NCI-H345 (cell line): ENCODE measurements around the gene ARMCX4.
"Not testable (repeated sequence)": the region's sequence is repeated elsewhere in the genome, so short reads cannot be mapped to it uniquely, and the experiment has no call there.

Source experiments
- DNase-seq: peaks from one replicate; lab custom pipeline; 2025; lab: John Stamatoyannopoulos, UW

The ARMCX4 gene

GRCh38 chrX:101485212-101485949, at the start of gene ARMCX4:
Gene ARMCX4 (plus strand): TSS chrX:101485456. CDS start chrX:101488590, 3,134 bp downstream.
- peak; percentile 67 for DNase-seq

DNA sequence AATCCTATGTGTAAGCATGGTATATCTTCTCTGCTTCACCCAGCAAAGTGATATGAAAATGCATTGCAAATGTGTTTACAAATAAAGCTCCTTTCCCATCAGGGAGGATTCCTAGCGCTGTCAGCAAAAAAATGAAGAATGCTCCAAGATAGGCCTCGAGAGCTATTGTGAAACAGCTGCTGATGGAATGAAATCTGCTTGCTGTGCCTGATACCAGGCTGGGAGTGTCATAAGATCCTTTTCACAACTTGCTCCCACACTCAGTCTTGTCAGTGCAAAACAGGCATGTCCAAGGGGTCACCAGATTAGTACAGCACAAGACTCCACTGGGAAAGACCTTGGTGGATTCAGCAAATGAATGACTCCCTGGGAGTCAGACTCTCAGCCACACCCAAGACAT, 43.2 kb upstream of the ARMCX4 start:
- DNase-seq: no peak

GRCh38 chrX:101449279-101449678, 36.0 kb upstream of the ARMCX4 start:
- no peak for DNase-seq

- no peak for DNase-seq
These were observed 35.2 kb upstream of the ARMCX4 start for GRCh38 chrX:101450085-101450484.

GRCh38 chrX:101450961-101451360, 34.3 kb upstream of the ARMCX4 start:
- no peak for DNase-seq

DNA sequence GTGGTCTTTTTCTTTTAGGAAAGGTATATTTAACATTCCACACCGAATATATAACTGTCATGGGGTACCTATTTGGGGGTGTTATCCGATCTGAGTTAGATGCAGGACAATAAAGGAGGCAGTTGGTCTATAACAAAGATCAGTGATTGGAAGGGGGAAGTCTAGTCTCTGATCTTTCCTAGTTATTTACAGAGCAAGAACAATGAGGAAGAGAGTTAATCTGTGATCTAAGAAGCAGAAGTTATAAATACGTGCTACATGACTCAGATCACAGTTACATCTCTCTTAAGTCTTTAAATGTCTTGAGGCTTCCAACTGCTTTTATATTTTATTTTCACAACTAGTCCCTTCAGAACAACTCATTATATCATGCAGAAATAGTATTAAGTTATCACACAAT, 33.2 kb upstream of the ARMCX4 start:
- DNase-seq: no peak

DNA sequence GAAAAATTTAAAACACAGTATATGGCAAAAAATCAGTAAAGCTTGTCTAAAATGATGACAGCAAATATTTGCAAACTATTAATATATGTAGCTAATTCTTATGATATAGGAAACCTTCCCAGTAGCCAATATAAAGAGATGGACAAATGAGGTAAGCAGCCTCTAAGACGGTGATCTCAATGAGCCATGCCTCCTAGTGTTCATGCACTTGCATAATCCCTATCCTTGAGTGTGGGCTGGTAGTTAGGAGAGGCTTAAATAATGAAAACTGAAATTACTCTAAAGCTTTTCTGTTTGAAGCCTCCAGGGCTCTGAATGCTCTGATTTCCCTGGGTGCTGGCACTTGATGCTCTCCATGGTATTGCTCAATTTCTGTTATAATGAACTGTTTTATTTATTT, 24.6 kb upstream of the ARMCX4 start:
- no peak for DNase-seq

DNA sequence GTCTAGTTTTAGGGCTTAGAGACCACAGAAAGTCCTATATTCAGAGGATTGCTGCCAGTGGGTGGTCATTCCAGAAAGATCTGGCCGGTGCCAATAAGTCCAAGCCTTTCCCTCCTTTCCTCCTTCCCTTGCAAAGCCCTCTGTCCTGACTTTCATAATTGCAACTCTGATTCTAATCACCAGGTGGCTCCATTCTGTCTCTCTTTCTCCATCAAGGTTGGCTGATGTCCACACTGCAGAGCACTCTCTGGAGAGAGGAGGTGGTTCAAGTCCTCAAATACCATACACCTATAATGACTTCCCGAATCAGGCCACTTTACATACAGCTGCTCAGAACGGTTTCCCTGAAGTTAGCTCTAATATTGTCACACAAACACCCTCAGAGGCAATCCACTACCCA, 22.4 kb upstream of the ARMCX4 start:
- DNase-seq: no peak

- no peak for DNase-seq
These were observed 6.9 kb upstream of the ARMCX4 start for GRCh38 chrX:101478366-101478765.

DNA sequence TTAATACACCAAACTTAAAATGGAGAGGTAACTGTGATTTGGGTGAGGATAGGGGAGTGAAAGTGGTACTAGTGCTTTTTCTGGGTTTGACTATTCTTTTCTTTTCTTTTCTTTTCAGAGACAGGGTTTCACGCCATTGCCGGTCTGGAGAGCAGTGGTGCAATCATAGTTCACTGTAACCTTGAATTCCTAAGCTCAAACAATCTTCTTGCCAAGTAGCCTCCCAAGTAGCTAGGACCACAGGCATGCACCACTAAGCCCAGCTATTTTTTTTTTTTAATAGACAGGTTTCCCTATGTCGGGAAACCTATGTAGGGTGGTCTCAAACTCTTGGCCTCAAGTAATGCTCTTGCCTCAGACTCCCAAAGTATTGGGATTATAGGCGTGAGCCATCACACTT, 3.0 kb upstream of the ARMCX4 start:
- DNase-seq: no peak

GRCh38 chrX:101483705-101484104, 1.6 kb upstream of the ARMCX4 start:
- no peak for DNase-seq

- DNase-seq: no peak
These were observed 1.1 kb upstream of the ARMCX4 start for GRCh38 chrX:101484135-101484534.

DNA sequence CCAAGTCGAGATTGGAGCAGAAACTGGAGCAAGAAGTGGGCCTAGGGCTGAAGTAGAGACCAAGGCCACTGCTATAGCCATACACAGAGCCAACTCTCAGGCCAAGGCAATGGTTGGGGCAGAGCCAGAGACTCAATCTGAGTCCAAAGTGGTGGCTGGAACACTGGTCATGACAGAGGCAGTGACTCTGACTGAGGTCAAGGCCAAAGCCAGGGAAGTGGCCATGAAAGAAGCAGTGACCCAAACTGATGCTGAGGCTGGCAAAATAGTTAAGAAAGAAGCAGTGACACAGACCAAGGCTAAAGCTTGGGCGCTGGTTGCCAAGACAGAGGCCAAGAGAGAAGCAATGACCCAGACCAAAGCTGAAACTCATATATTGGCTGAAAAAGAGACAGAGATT, 3.5 kb downstream of the ARMCX4 start:
- no peak for DNase-seq

GRCh38 chrX:101491943-101492342, 6.7 kb downstream of the ARMCX4 start:
- DNase-seq: no peak

- no peak for DNase-seq
These were observed 8.0 kb downstream of the ARMCX4 start for GRCh38 chrX:101493225-101493624.

DNA sequence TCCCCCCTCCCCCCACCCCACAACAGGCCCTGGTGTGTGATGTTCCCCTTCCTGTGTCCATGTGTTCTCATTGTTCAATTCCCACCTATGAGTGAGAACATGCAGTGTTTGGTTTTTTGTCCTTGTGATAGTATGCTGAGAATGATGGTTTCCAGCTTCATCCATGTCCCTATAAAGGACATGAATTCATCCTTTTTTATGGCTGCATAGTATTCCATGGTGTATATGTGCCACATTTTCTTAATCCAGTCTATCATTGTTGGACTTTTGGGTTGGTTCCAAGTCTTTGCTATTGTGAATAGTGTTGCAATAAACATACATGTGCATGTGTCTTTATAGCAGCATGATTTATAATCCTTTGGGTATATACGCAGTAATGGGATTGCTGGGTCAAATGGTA, 17.7 kb downstream of the ARMCX4 start:
- not testable (repeated sequence) for DNase-seq

GRCh38 chrX:101507372-101507771, 22.1 kb downstream of the ARMCX4 start:
- DNase-seq: no peak

DNA sequence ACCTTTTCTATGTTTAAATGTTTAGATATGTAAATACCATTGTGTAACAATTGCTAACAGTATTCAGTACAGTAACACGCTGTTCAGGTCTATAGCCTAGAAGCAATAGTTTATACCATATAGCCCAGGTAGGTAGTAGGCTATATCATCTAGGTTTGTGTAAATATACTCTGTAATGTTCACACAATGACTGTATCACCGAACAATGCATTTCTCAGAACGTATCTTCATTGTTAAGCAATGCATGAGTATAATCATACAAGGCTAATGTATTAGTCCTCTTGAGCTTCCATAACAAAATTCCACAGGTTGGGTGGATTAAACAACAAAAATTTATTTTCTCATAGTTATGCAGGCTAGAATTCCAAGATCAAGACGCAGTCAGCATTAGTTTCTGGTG, 22.7 kb downstream of the ARMCX4 start:
- DNase-seq: no peak

DNA sequence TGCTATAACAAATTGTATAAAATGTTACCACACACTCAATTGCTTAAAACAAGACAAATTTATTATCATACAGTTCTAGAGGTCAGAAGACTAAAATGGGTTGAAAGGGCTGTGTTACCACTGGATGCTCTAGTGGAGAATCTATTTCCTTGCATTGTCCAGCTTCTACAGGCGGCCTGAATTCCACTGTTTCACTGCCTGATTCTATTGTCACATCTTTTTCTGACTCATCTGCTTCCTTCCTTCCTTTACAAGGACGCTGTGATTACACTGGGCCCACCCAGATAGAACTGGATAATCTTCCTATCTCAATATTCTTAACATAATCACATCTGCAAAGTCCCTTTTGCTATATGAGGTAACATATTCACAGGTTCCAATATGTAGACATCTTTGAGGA, 45.7 kb downstream of the ARMCX4 start:
- DNase-seq: no peak
